Muscle of leg (tissue), 11 donors: ENCODE data around the gene TRAK1. TPM values are rescaled to one million over a fixed set of nuclear protein-coding genes. Genes with fewer than 3 reads are reported as not detected.

Source experiments
- DNase-seq: peaks from one replicate; pipeline ENCODE4 v3.0.0; 2013
- H3K27ac ChIP-seq: one replicate; pipeline ENCODE4 v1.5.1; 2013; ENCODE audit warnings: mild to moderate bottlenecking, low read length, control low read depth
- H3K27me3 ChIP-seq: one replicate; pipeline ENCODE4 v1.6.1; 2013; ENCODE audit warnings: low read length; ENCODE audit not compliant: control insufficient read depth, insufficient read depth
- H3K36me3 ChIP-seq: one replicate; pipeline ENCODE4 v1.6.1; 2013; ENCODE audit warnings: low read length; ENCODE audit not compliant: control insufficient read depth, insufficient read depth
- H3K4me1 ChIP-seq: one replicate; pipeline ENCODE4 v1.6.1; 2013; ENCODE audit warnings: low read length; ENCODE audit not compliant: control insufficient read depth, insufficient read depth
- H3K4me3 ChIP-seq: one replicate; pipeline ENCODE4 v1.5.1; 2013; ENCODE audit warnings: low read length, control low read depth
- H3K9me3 ChIP-seq: replicated peaks from 2 replicates; pipeline ENCODE4 v1.6.1; 2013; ENCODE audit warnings: low read depth, low read length; ENCODE audit not compliant: control insufficient read depth
- WGBS: methylation state at CpG from one replicate; pipeline ENCODE4 v1.1.5; 2013; ENCODE audit warnings: missing lambda C conversion rate; ENCODE audit not compliant: insufficient coverage; 5-methylcytosine and 5-hydroxymethylcytosine counted together
- polyA plus RNA-seq, 8 donors: library from polyadenylated mRNA; unstranded; fragments of 120-200 nt; gene quantifications; one replicate each; pipeline versions ENCODE4 v1.2.1 to v1.2.3, GENCODE V29; 2013; ENCODE audit warnings: inconsistent platforms in 1 of 8, low replicate concordance in 1 of 8; ENCODE audit not compliant: insufficient read length in 8 of 8, insufficient read depth in 1 of 8
- total RNA-seq: library from RNA; stranded (reverse); fragments of 120-200 nt; gene quantifications from one replicate; pipeline ENCODE4 v1.2.4, GENCODE V29; 2013

TRAK1 gene
- total and polyA plus RNA-seq, 9 donors, result 62.6 to 117 (median 84.2) TPM

- no peak overlapping the region for H3K4me3 ChIP-seq
- H3K9me3 ChIP-seq, result no peaks in the 10 kb centered on the region
- 94% methylated on average over 2 of the region's 7 CpGs for WGBS
- H3K27me3 ChIP-seq, result no peaks in the 10 kb centered on the region
- DNase-seq, result no peak
- H3K4me1 ChIP-seq, result peaks cover 16% of the 10 kb centered on the region
- no peak overlapping the region for H3K27ac ChIP-seq
- peaks cover 21% of the 10 kb centered on the region for H3K36me3 ChIP-seq
These were observed 85.3 kb downstream of the TRAK1 start for GRCh38 chr3:42176242-42177034.

- H3K9me3 ChIP-seq, result no peaks in the 10 kb centered on the region
- peaks cover 21% of the 10 kb centered on the region for H3K36me3 ChIP-seq
- H3K27ac ChIP-seq, result no peak overlapping the region
- 91% methylated on average over 4 of the region's 6 CpGs for WGBS
- no peak overlapping the region for H3K4me3 ChIP-seq
- no peaks in the 10 kb centered on the region for H3K27me3 ChIP-seq
- peaks cover 16% of the 10 kb centered on the region for H3K4me1 ChIP-seq
- DNase-seq, result no peak
These were observed 86.1 kb downstream of the TRAK1 start for GRCh38 chr3:42177068-42177800.

GRCh38 chr3:42177801-42178150 is 86.6 kb downstream of the TRAK1 start:
- H3K27me3 ChIP-seq, result no peaks in the 10 kb centered on the region
- peaks cover 21% of the 10 kb centered on the region for H3K36me3 ChIP-seq
- H3K9me3 ChIP-seq, result no peaks in the 10 kb centered on the region
- DNase-seq, result no peak
- WGBS, result 97% methylated on average over 8 of the region's 9 CpGs
- no peak overlapping the region for H3K27ac ChIP-seq
- peaks cover 16% of the 10 kb centered on the region for H3K4me1 ChIP-seq
- no peak overlapping the region for H3K4me3 ChIP-seq

GRCh38 chr3:42179110-42179725 is 88.1 kb downstream of the TRAK1 start:
- H3K4me1 ChIP-seq, result peaks cover 20% of the 10 kb centered on the region
- H3K9me3 ChIP-seq, result no peaks in the 10 kb centered on the region
- 15% methylated on average over 5 of the region's 7 CpGs for WGBS
- H3K36me3 ChIP-seq, result peaks cover 16% of the 10 kb centered on the region
- peak overlapping the region; percentile 80 for H3K27ac ChIP-seq
- peak; percentile 89 for DNase-seq
- no peak overlapping the region for H3K4me3 ChIP-seq
- H3K27me3 ChIP-seq, result no peaks in the 10 kb centered on the region

- no peak for DNase-seq
- Histone ChIP-seq H3K27me3 (no peaks in the 10 kb centered on the region), H3K36me3 (peaks cover 29% of the 10 kb centered on the region), H3K4me3 (no peak overlapping the region), H3K9me3 (no peaks in the 10 kb centered on the region), H3K4me1 (peaks cover 15% of the 10 kb centered on the region), H3K27ac (no peak overlapping the region)
- no CpG with 5 or more reads among the region's 8 CpGs for WGBS
These were observed 89.7 kb downstream of the TRAK1 start for GRCh38 chr3:42180901-42181300.

- Histone ChIP-seq H3K4me1 (peaks cover 15% of the 10 kb centered on the region), H3K4me3 (no peak overlapping the region), H3K27ac (no peak overlapping the region), H3K27me3 (no peaks in the 10 kb centered on the region), H3K36me3 (peaks cover 30% of the 10 kb centered on the region), H3K9me3 (no peaks in the 10 kb centered on the region)
- DNase-seq, result no peak
- no CpG with 5 or more reads among the region's 3 CpGs for WGBS
These were observed 91.4 kb downstream of the TRAK1 start for GRCh38 chr3:42182555-42182954.

GRCh38 chr3:42183991-42184632 is 93.0 kb downstream of the TRAK1 start:
- DNase-seq, result no peak
- Histone ChIP-seq H3K36me3 (peaks cover 38% of the 10 kb centered on the region), H3K27ac (no peak overlapping the region), H3K4me1 (peaks cover 10% of the 10 kb centered on the region), H3K9me3 (no peaks in the 10 kb centered on the region), H3K27me3 (no peaks in the 10 kb centered on the region), H3K4me3 (no peak overlapping the region)
- no CpG with 5 or more reads among the region's 3 CpGs for WGBS

- no peak for DNase-seq
- Histone ChIP-seq H3K27ac (no peak overlapping the region), H3K4me3 (no peak overlapping the region), H3K9me3 (no peaks in the 10 kb centered on the region), H3K4me1 (peaks cover 7% of the 10 kb centered on the region), H3K36me3 (peaks cover 41% of the 10 kb centered on the region), H3K27me3 (no peaks in the 10 kb centered on the region)
- 85% methylated on average over 17 of the region's 23 CpGs for WGBS
These were observed 93.7 kb downstream of the TRAK1 start for GRCh38 chr3:42184651-42185443.

- H3K36me3 ChIP-seq, result peaks cover 64% of the 10 kb centered on the region
- DNase-seq, result no peak
- H3K4me1 ChIP-seq, result peaks cover 9% of the 10 kb centered on the region
- H3K27me3 ChIP-seq, result no peaks in the 10 kb centered on the region
- no peak overlapping the region for H3K4me3 ChIP-seq
- H3K27ac ChIP-seq, result no peak overlapping the region
- H3K9me3 ChIP-seq, result no peaks in the 10 kb centered on the region
- 100% methylated on average over 4 of the region's 9 CpGs for WGBS
These were observed 96.8 kb downstream of the TRAK1 start for GRCh38 chr3:42187936-42188335.
